Thymus (tissue), 11 donors: ENCODE data around the gene FAM110A. TPM values are rescaled to one million over a fixed set of nuclear protein-coding genes. Genes with fewer than 3 reads are reported as not detected.

Source experiments
- DNase-seq, 9 donors: peaks; one replicate each; pipeline ENCODE4 v3.0.0-alpha.2; 2013; ENCODE audit warnings: low spot score in 9 of 9, low read depth in 6 of 9, missing footprints in 1 of 9
- H3K27ac ChIP-seq, 2 donors: one replicate each; pipeline ENCODE4 v1.5.1; 2013; ENCODE audit warnings: control low read depth in 1 of 2, low read depth in 1 of 2, low read length in 1 of 2, mild to moderate bottlenecking in 1 of 2, moderate library complexity in 1 of 2
- H3K27me3 ChIP-seq, 2 donors: one replicate each; pipeline ENCODE4 v1.5.1; 2013; ENCODE audit warnings: low read length in 1 of 2; ENCODE audit not compliant: control insufficient read depth in 2 of 2, insufficient read depth in 1 of 2
- H3K36me3 ChIP-seq, 2 donors: one replicate each; pipeline ENCODE4 v1.5.1; 2013; ENCODE audit warnings: low read length in 1 of 2, mild to moderate bottlenecking in 1 of 2, moderate library complexity in 1 of 2; ENCODE audit not compliant: control insufficient read depth in 2 of 2, insufficient read depth in 2 of 2
- H3K4me1 ChIP-seq, 2 donors: one replicate each; pipeline ENCODE4 v1.5.1; 2013; ENCODE audit warnings: low read length in 2 of 2; ENCODE audit not compliant: control insufficient read depth in 2 of 2, insufficient read depth in 2 of 2
- H3K4me3 ChIP-seq, 2 donors: one replicate each; pipeline ENCODE4 v1.5.1; 2013; ENCODE audit warnings: low read length in 2 of 2, control low read depth in 1 of 2, mild to moderate bottlenecking in 1 of 2
- H3K9me3 ChIP-seq, 2 donors: one replicate each; pipeline ENCODE4 v1.5.1; 2013; ENCODE audit warnings: low read length in 1 of 2, mild to moderate bottlenecking in 1 of 2; ENCODE audit not compliant: control insufficient read depth in 2 of 2, insufficient read depth in 1 of 2
- WGBS: extraction: QIAGEN DNeasy Blood & Tissue Kit; methylation state at CpG from one replicate; pipeline ENCODE4 v1.1.7; 2013; 5-methylcytosine and 5-hydroxymethylcytosine counted together
- polyA plus RNA-seq: library from polyadenylated mRNA; stranded (reverse); fragments of 200-250 nt; gene quantifications from one replicate; pipeline ENCODE4 v1.2.3, GENCODE V29; 2013
- total RNA-seq: library from RNA; stranded (reverse); fragments of 120-200 nt; gene quantifications from one replicate; pipeline ENCODE4 v1.2.4, GENCODE V29; 2013
- donor health status: healthy.

The FAM110A gene
- total and polyA plus RNA-seq, 2 donors = 7.2 to 15.2 TPM

DNA sequence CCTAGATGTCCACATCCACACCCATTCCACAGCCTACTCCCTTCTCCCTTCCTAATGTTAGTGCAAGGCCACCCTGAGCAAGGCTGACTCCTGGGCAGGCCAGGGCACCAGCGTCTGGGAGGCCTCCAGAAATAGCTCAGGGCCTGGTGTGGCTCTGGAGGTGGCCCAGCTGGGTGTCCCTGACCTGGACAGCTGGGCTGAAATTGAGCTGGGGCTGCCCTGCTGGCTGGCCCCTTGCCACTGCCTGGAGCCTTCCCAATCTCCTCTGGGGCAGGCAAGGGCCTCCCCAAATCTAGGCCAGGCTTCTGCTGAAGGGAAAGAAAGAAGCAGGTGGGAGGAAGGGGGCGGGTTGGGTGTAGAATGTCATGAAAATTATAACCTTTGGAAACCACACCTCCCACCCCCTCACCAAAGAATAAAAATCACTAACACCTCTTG, 2.1 kb downstream of the FAM110A start:
- H3K27me3 ChIP-seq = peaks cover 4 to 8% of the 10 kb centered on the region in 2 donors
- peaks cover 0 to 3% of the 10 kb centered on the region in 2 donors for H3K36me3 ChIP-seq
- no peaks in the 10 kb centered on the region for H3K9me3 ChIP-seq
- H3K4me3 ChIP-seq = no peak overlapping the region
- H3K4me1 ChIP-seq = peaks cover 20 to 22% of the 10 kb centered on the region in 2 donors
- 87% methylated on average over 2 of the region's 2 CpGs for WGBS
- peak overlapping the region; percentile 25 to 47 for H3K27ac ChIP-seq
- peak in 2 of 9 donors; percentile 37 to 56 for DNase-seq

DNA sequence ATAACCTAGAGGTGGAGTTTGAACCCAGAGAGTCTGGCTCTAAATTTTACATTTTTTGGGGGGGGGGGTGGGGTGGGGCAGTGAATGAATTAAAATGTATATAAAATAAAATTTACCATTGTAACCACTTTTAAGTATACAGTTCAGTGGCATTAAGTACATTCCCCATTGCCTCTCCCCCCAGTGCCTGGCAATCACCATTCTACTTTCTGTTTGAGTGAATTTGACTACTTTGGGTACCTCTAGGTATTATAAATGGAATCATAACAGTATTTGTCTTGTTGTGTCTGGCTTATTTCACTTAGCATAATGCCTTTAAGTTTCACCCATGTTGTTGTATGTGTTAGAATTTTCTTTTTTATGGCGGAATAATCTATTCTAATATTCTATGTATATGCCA, 2.7 kb downstream of the FAM110A start:
- DNase-seq = no peak
- Histone ChIP-seq H3K36me3 (peaks cover 0 to 3% of the 10 kb centered on the region in 2 donors), H3K9me3 (no peaks in the 10 kb centered on the region), H3K4me1 (peaks cover 20 to 22% of the 10 kb centered on the region in 2 donors), H3K27ac (no peak overlapping the region), H3K4me3 (no peak overlapping the region), H3K27me3 (peaks cover 10 to 14% of the 10 kb centered on the region in 2 donors)
- 98% methylated on average over 1 of the region's 1 CpG for WGBS

DNA sequence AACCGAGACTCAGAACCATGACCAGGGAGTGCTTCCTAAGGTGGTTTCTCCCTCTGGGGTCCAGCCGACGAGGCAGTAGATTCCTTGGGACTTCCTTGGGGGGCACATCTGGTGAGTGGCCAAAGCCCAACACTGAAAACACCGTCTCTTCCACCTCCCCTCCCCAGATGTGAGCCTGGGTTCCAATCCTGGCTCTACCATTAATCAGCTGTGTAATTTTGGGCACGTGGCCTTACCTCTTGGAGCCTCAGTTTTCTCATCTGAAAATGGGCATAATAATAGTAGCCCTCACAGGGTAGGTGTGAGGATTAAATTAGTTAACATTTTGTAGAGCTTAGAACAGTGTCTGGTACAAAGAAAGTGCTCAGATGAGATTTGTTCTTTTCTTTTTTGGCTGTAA, 5.5 kb downstream of the FAM110A start:
- Histone ChIP-seq H3K4me1 (peaks cover 33 to 35% of the 10 kb centered on the region in 2 donors), H3K27ac (no peak overlapping the region), H3K4me3 (no peak overlapping the region), H3K36me3 (peaks cover 0 to 3% of the 10 kb centered on the region in 2 donors), H3K27me3 (peaks cover 26 to 40% of the 10 kb centered on the region in 2 donors), H3K9me3 (no peaks in the 10 kb centered on the region)
- WGBS = 97% methylated on average over 5 of the region's 5 CpGs
- no peak for DNase-seq

DNA sequence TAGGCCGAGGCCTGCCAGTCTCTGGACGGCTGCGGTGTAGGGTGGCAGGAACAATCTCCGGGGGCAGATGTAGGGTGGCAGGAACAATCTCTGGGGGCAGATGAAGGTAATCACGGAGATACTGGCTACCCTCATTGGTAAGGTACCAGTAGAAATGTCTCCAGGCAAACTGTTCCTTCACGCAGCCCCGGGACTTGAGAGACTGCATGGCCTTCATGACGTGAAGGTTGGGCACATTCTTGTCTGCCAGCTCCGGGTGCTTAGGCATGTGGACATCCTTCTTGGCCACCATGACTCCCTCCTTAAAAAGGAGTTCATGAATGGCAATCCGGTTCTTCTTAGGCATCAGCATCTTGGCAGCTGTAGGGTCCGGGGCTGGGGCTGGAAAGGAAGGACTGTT, 6.1 kb downstream of the FAM110A start:
- H3K27ac ChIP-seq = no peak overlapping the region
- DNase-seq = no peak
- peaks cover 26 to 40% of the 10 kb centered on the region in 2 donors for H3K27me3 ChIP-seq
- H3K4me3 ChIP-seq = no peak overlapping the region
- H3K4me1 ChIP-seq = peaks cover 31 to 33% of the 10 kb centered on the region in 2 donors
- H3K36me3 ChIP-seq = peaks cover 0 to 3% of the 10 kb centered on the region in 2 donors
- no peaks in the 10 kb centered on the region for H3K9me3 ChIP-seq
- WGBS = 98% methylated on average over 11 of the region's 11 CpGs

DNA sequence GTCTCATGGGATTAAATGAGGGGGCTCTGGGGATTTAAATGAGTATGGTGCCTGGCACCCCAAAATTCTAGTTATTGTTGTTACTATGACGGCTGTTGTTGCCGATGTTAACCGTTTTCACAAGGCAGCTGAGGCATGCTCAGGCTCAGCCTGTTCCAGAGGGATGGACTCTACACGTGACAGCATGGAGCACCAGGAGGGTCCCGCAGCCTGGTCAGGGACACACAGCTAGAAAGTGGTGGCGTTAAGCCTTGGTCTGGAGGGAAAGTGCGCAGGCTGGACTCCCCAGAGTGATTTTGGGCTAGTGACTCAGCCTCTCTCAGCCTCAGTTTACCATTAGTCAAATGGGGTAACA, 7.0 kb downstream of the FAM110A start:
- Histone ChIP-seq H3K27me3 (peaks cover 26 to 42% of the 10 kb centered on the region in 2 donors), H3K4me1 (peaks cover 30% of the 10 kb centered on the region in 2 donors), H3K9me3 (no peaks in the 10 kb centered on the region), H3K27ac (no peak overlapping the region), H3K36me3 (peaks cover 0 to 3% of the 10 kb centered on the region in 2 donors), H3K4me3 (no peak overlapping the region)
- DNase-seq = no peak
- 97% methylated on average over 7 of the region's 7 CpGs for WGBS

DNA sequence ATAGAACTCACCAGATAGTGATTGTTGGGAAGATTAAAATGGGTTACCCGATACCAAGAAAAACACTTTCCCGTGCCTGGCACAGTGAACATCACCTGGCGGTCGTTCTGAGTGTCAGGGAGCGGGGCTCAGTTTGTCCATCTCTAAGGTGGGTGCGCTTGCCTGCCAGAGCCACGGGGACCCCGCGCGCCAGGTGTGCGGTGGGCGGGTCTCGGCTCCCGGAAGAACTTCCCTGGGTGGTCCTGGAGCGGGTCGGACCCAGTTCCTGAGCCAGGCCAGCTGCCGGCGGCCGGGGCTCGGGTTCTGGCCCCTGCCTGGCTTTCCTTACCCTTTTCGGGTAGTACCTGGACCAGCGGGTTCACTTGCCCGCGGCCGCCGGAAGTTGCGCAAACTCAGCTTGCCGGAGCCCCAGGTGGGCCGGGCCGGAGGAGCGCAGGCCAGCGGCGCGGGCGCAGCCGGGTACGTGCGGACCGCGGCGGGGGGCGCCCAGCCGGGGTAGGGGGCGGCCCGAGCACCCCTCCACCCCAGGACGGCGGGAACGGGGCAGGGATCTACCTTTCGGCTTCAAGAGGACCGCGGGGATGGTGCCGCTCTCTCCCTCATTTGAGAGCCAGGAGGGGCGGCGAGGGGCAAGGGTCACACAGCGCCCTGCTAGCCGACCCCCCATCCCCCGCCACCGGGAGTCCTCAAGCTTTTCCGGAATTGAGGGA, 7.5 kb downstream of the FAM110A start:
- H3K4me1 ChIP-seq = peaks cover 28 to 32% of the 10 kb centered on the region in 2 donors
- no peak for DNase-seq
- 22% methylated on average over 59 of the region's 59 CpGs for WGBS

DNA sequence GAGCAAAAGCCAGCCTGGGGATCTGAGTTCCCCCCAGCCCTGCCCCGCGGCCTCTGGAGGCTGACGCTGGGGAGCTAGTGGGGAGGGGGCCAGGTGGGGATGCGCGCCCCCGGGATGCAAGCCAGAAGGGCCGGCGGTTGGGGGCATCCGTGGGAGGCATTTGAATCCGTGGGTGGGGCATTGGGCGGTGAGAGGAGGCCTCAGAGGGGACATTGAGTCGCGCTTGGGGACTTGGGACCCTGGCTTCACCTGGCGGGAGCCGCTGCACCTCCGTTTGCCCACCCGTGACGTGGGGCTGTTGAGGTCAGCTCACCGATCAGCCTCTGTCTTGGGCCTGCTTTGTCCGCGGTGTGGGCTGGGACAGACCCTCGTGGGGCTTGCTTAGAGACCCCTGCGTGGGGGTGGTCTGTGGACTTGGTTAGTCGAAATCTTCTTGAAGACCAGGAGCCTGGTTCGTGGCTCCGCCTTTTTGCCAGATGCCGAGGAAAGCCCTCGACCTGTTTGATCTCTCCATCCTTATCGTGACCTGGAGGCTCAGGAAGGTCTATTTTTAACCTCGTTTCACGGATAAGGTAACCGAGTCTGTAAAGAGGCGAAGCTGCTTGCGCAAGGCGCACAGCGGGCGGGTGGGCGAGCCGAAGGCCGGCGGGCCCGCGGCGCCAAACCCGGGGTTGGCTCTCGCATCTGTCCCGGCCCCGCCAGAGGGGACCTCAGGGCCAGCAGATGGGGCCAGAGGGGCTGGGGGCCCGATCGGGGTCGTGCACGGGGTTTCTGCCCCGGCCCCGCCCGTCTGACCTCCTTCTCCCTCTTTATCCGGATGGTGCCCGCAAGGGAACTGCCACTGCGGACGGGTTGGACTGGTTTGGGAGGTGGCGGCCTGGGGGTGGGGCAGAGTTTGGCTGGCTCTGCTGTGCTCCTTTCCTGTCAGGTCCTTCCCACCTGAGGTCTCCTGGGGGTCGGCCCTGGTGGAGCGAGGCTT, 8.3 kb downstream of the FAM110A start:
- Histone ChIP-seq H3K27ac (no peak overlapping the region), H3K9me3 (no peaks in the 10 kb centered on the region), H3K4me1 (peaks cover 34 to 40% of the 10 kb centered on the region in 2 donors), H3K4me3 (peak overlapping the region; percentile 14 to 34), H3K36me3 (peaks cover 0 to 3% of the 10 kb centered on the region in 2 donors), H3K27me3 (peaks cover 26 to 42% of the 10 kb centered on the region in 2 donors)
- DNase-seq = no peak
- 16% methylated on average over 62 of the region's 62 CpGs for WGBS

More for the DNA sequence above, 7.5 kb downstream of the FAM110A start:
- peak overlapping the region; percentile 14 to 34 for H3K4me3 ChIP-seq
- H3K9me3 ChIP-seq = no peaks in the 10 kb centered on the region
- peaks cover 0 to 3% of the 10 kb centered on the region in 2 donors for H3K36me3 ChIP-seq
- H3K27ac ChIP-seq = no peak overlapping the region
- H3K27me3 ChIP-seq = peaks cover 26 to 42% of the 10 kb centered on the region in 2 donors

DNA sequence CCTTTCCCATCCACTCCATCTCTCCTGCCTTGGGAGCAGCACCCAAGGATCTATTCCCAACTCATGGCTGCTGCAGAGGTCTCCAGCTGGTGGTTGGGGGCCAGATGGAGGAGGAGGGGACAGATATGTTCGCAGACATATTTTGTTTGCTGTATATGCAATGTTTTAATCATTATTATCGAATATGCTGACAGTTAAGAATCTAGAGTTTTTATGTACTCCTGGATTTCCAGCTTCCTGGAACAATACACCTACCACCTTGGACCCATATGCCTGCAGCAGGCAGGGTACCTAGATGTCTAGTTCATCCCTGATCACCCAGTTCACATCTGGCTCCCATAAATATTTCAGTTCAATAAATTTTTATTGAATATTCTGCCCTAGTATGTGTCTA, 9.0 kb downstream of the FAM110A start:
- Histone ChIP-seq H3K4me1 (peaks cover 40 to 47% of the 10 kb centered on the region in 2 donors), H3K36me3 (peaks cover 0 to 3% of the 10 kb centered on the region in 2 donors), H3K9me3 (no peaks in the 10 kb centered on the region), H3K4me3 (no peak overlapping the region), H3K27ac (no peak overlapping the region), H3K27me3 (peaks cover 26 to 42% of the 10 kb centered on the region in 2 donors)
- no peak for DNase-seq
- 93% methylated on average over 2 of the region's 2 CpGs for WGBS

DNA sequence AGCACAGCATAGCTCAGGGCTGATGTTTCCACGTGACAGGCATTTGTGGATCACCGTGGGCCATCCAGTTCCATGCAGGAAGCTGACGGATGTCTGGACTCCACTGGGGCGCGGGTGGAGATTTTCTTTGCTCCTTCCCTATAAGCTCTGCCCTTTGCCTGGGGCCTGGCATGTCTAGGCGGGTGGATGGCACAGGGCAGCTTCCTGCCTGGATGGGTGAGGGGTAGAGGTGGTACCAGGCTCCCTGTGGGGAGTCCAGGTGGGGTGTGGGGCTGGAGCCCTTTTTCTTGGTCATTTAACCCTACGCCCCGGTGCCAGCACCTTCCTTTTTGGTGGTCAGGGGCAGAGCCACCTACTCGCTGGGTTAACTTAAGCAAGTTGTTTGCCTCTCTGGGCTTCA, 10.4 kb downstream of the FAM110A start:
- Histone ChIP-seq H3K4me1 (peaks cover 40 to 56% of the 10 kb centered on the region in 2 donors), H3K9me3 (no peaks in the 10 kb centered on the region), H3K27me3 (peaks cover 26 to 42% of the 10 kb centered on the region in 2 donors), H3K4me3 (no peak overlapping the region), H3K36me3 (peaks cover 3% of the 10 kb centered on the region in 2 donors), H3K27ac (no peak overlapping the region)
- 89% methylated on average over 9 of the region's 9 CpGs for WGBS
- no peak for DNase-seq
